Progenitor cell of endocrine pancreas (in vitro differentiated cells): ENCODE data around the gene USP6NL. TPM values are rescaled to one million over a fixed set of nuclear protein-coding genes. Genes with fewer than 3 reads are reported as not detected.

ENCODE experiments used
- DNase-seq: peaks from one replicate; pipeline ENCODE4 v3.0.0; 2021; ENCODE audit warnings: low spot score; ENCODE audit not compliant: unreplicated experiment
- H3K27ac Mint-ChIP-seq: 2 replicates; pipeline ENCODE4 v1.8.0; 2021; ENCODE audit warnings: mild to moderate bottlenecking, moderate library complexity, mixed read lengths
- H3K27me3 Mint-ChIP-seq: 2 replicates; pipeline ENCODE4 v1.8.0; 2021; ENCODE audit warnings: mixed read lengths
- H3K36me3 Mint-ChIP-seq: 2 replicates; pipeline ENCODE4 v1.8.0; 2022; ENCODE audit warnings: mixed read lengths; ENCODE audit not compliant: insufficient read depth
- H3K4me1 Mint-ChIP-seq: 2 replicates; pipeline ENCODE4 v1.8.0; 2021; ENCODE audit warnings: low read depth, mixed read lengths
- H3K4me3 Mint-ChIP-seq: 2 replicates; pipeline ENCODE4 v1.8.0; 2021; ENCODE audit warnings: low read depth, mild to moderate bottlenecking, moderate library complexity, mixed read lengths
- H3K9me3 Mint-ChIP-seq: 2 replicates; pipeline ENCODE4 v1.8.0; 2021; ENCODE audit warnings: low read depth, mixed read lengths
- total RNA-seq: library from RNA; stranded (reverse); gene quantifications from 2 replicates; pipeline ENCODE4 v1.2.1, GENCODE V29; 2021
- TF ChIP-seq, protein P1 (sequence below): fragments of 200-600 bp; sonication (generic); IDR thresholded peaks from one replicate; pipeline ENCODE4 v1.5.0; 2021; ENCODE audit warnings: antibody characterized with exemption, mild to moderate bottlenecking; ENCODE audit not compliant: unreplicated experiment

Gene USP6NL
- total RNA-seq, 1 donor from 2014 or later = 37.3 TPM

DNA sequence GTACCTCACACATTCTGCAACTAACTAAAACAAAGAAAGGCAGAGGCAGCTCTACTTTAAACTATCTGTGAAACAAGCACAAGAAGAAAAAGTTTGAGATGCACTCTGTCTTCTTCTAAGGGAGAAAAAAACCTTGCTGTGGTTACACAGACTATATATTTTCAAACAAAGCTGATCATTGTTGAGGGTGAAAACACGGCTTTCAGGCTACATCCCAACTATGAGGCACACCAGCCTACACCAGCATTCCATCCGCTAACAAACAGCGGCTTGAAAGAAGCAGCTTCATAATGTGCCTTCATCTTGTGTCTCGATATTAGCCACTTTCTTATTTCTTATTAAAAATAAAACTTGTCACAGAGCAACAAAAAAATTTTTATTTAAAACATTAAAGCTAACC is 79.1 kb downstream of the USP6NL start:
- TF ChIP-seq, protein P1, sequence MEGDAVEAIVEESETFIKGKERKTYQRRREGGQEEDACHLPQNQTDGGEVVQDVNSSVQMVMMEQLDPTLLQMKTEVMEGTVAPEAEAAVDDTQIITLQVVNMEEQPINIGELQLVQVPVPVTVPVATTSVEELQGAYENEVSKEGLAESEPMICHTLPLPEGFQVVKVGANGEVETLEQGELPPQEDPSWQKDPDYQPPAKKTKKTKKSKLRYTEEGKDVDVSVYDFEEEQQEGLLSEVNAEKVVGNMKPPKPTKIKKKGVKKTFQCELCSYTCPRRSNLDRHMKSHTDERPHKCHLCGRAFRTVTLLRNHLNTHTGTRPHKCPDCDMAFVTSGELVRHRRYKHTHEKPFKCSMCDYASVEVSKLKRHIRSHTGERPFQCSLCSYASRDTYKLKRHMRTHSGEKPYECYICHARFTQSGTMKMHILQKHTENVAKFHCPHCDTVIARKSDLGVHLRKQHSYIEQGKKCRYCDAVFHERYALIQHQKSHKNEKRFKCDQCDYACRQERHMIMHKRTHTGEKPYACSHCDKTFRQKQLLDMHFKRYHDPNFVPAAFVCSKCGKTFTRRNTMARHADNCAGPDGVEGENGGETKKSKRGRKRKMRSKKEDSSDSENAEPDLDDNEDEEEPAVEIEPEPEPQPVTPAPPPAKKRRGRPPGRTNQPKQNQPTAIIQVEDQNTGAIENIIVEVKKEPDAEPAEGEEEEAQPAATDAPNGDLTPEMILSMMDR = no peak
- no peaks in the 10 kb centered on the region for H3K27me3 Mint-ChIP-seq
- DNase-seq = no peak
- peak overlapping the region; percentile 67 for H3K27ac Mint-ChIP-seq
- H3K4me1 Mint-ChIP-seq = peaks cover 20% of the 10 kb centered on the region
- no peaks in the 10 kb centered on the region for H3K9me3 Mint-ChIP-seq
- H3K36me3 Mint-ChIP-seq = no peaks in the 10 kb centered on the region
- H3K4me3 Mint-ChIP-seq = no peak overlapping the region

DNA sequence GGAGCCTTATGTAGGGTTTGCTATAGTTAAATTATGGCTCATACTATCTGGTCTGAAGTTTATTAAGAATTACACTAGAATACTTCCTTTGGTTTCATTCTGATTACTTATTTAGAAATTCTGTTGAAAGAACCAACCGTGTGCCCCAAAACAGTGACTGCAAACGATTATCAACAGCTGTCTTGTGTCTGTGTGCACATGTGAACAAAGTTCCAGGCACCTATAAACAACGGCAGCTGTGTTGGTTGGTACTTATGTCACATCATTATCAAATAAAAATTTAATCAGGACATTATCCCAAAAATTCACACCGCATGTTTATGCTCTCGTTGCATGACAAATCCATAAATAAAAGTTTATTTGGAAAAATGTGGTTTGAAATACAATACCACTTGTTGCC is 80.6 kb downstream of the USP6NL start:
- Mint-ChIP-seq H3K36me3 (peaks cover 8% of the 10 kb centered on the region), H3K4me1 (peaks cover 14% of the 10 kb centered on the region), H3K27me3 (no peaks in the 10 kb centered on the region), H3K4me3 (no peak overlapping the region), H3K9me3 (no peaks in the 10 kb centered on the region), H3K27ac (no peak overlapping the region)
- DNase-seq = no peak
- TF ChIP-seq, protein P1 = no peak

DNA sequence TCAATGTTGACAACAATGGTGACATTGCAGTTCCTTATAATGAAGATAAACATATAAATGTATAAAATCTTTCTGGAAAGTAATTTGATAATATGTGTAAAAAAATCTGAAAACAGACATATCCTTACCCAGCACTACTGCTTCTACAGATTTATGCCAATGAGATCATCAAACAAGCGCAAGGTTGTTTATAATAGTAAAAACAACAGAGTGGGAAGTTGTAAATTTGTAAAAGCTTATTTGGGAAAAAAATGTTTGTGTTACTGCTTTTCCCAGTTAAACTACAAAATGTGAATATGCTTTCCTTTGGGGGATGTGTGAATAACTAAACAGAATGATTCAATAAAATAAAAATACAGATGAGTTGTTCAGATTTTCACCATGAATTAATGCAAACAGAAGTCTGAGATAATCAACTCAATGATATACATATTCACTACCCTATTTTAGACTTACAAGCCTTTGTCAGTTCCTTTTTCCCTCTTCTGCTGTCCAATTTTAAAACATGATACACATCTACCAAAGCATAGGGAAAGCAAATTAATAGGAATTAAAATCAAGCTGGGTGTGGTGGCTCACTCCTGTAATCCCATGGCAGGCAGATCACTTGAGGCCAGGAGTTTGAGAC is 82.1 kb downstream of the USP6NL start:
- Mint-ChIP-seq H3K4me3 (no peak overlapping the region), H3K9me3 (no peaks in the 10 kb centered on the region), H3K36me3 (peaks cover 8% of the 10 kb centered on the region), H3K27me3 (no peaks in the 10 kb centered on the region), H3K4me1 (peaks cover 12% of the 10 kb centered on the region), H3K27ac (no peak overlapping the region)
- TF ChIP-seq, protein P1 = no peak
- no peak for DNase-seq

DNA sequence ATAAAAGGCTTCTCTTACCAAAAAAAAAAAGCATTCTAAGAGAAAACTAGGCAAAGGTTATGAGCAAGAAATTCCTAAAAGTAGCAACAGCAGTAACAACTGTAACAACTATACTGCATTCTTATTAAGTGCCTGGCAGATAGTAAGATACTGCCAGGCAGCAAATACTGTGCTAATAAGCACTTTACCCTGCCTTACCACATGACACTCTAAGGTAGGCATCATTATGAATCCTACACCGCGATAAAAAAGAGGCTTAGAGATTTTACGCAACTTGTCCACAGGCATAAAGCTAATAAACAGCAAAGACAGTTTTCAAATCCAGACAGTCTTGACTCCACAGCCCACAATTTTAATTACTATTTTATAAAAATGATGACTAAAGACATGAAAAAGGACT is 83.2 kb downstream of the USP6NL start:
- H3K27ac Mint-ChIP-seq = peak overlapping the region; percentile 35
- no peak overlapping the region for H3K4me3 Mint-ChIP-seq

DNA sequence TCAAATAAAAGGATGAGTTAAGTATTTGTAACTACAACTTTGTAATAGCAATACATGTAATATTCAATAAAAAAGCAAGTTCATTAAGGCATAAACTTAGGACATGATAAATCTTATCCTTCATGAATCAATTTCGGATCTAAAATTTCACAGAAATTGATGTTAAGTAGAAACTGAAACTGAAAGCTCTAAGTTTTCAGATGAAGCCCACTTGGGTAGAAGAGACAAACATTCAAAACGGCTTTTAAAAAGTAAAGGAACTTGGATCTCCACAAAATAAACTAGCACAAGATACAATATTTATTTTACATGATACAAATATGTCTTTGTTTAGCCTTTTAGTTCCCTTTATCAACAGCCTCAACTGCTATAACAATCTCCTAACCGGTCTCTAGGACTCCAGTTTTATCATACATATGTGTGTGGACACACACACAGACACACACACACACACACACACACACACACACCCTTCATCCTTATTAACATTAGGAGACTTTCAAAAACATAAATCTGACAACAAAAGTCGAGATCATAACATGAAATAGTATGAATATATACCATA is 83.7 kb downstream of the USP6NL start:
- peaks cover 2% of the 10 kb centered on the region for H3K4me1 Mint-ChIP-seq
- TF ChIP-seq, protein P1 = no peak
- H3K36me3 Mint-ChIP-seq = peaks cover 9% of the 10 kb centered on the region
- DNase-seq = no peak
- H3K9me3 Mint-ChIP-seq = no peaks in the 10 kb centered on the region
- peak overlapping the region; percentile 35 for H3K27ac Mint-ChIP-seq
- H3K27me3 Mint-ChIP-seq = no peaks in the 10 kb centered on the region
- no peak overlapping the region for H3K4me3 Mint-ChIP-seq

More for the DNA sequence above, 83.2 kb downstream of the USP6NL start:
- DNase-seq = no peak
- peaks cover 4% of the 10 kb centered on the region for H3K4me1 Mint-ChIP-seq
- TF ChIP-seq, protein P1 = no peak
- no peaks in the 10 kb centered on the region for H3K9me3 Mint-ChIP-seq
- no peaks in the 10 kb centered on the region for H3K27me3 Mint-ChIP-seq
- peaks cover 9% of the 10 kb centered on the region for H3K36me3 Mint-ChIP-seq
